Dedifferentiated amniotic fluid mesenchymal stem cell (primary cell): ENCODE measurements around the gene SLC41A3.
"Not testable (repeated sequence)": the region's sequence is repeated elsewhere in the genome, so short reads cannot be mapped to it uniquely, and the experiment has no call there.

Experiments
- DNase-seq: peaks from one replicate; pipeline ENCODE4 v3.0.0-alpha.2; 2016; ENCODE audit errors: extremely low spot score

The SLC41A3 gene

GRCh38 chr3:126053949-126054569, 29.9 kb downstream of the SLC41A3 start:
- no peak for DNase-seq

GRCh38 chr3:126053513-126053912, 30.4 kb downstream of the SLC41A3 start:
- DNase-seq = no peak

GRCh38 chr3:126052196-126053058, 31.5 kb downstream of the SLC41A3 start:
- DNase-seq = no peak

- DNase-seq = no peak
Measured at GRCh38 chr3:126051741-126052140, 32.2 kb downstream of the SLC41A3 start.

GRCh38 chr3:126051234-126051633, 32.7 kb downstream of the SLC41A3 start:
- DNase-seq = no peak

GRCh38 chr3:126050626-126051025, 33.3 kb downstream of the SLC41A3 start:
- no peak for DNase-seq

GRCh38 chr3:126050050-126050392, 33.9 kb downstream of the SLC41A3 start:
- DNase-seq = no peak

GRCh38 chr3:126049289-126050049, 34.5 kb downstream of the SLC41A3 start:
- DNase-seq = no peak

GRCh38 chr3:126040386-126040785, 43.5 kb downstream of the SLC41A3 start:
- no peak for DNase-seq

- DNase-seq = no peak
Measured at GRCh38 chr3:126039870-126040269, 44.1 kb downstream of the SLC41A3 start.

- not testable (repeated sequence) for DNase-seq
Measured at GRCh38 chr3:126038791-126039190, 45.1 kb downstream of the SLC41A3 start.

GRCh38 chr3:126036056-126036549, 47.8 kb downstream of the SLC41A3 start:
- no peak for DNase-seq

GRCh38 chr3:126035362-126036050, 48.4 kb downstream of the SLC41A3 start:
- no peak for DNase-seq

GRCh38 chr3:126034481-126035361, 49.2 kb downstream of the SLC41A3 start:
- no peak for DNase-seq

GRCh38 chr3:126033765-126034164, 50.2 kb downstream of the SLC41A3 start:
- DNase-seq = no peak

- no peak for DNase-seq
Measured at GRCh38 chr3:126033051-126033745, 50.7 kb downstream of the SLC41A3 start.

GRCh38 chr3:126031981-126032471, 51.9 kb downstream of the SLC41A3 start:
- DNase-seq = no peak

GRCh38 chr3:126030455-126030854, 53.5 kb downstream of the SLC41A3 start:
- no peak for DNase-seq

- DNase-seq = no peak
Measured at GRCh38 chr3:126029241-126029640, 54.7 kb downstream of the SLC41A3 start.

- no peak for DNase-seq
Measured at GRCh38 chr3:126028096-126028495, 55.8 kb downstream of the SLC41A3 start.
